Nephron (organoid): ENCODE data around the gene RHEB.
A peak's percentile ranks its signal among the peaks of the same experiment; 100 is the strongest.

Source experiments
- H3K27ac Mint-ChIP-seq, 3 experiments: 2 replicates each; pipeline ENCODE4 v1.8.0; 2020; ENCODE audit warnings: mixed read lengths in 3 of 3, mild to moderate bottlenecking in 2 of 3, moderate library complexity in 1 of 3
- H3K27me3 Mint-ChIP-seq: 2 replicates; pipeline ENCODE4 v1.8.0; 2021; ENCODE audit warnings: low read depth, mild to moderate bottlenecking, moderate library complexity, mixed read lengths
- H3K36me3 Mint-ChIP-seq: 2 replicates; pipeline ENCODE4 v1.8.0; 2020; ENCODE audit warnings: low read depth, mixed read lengths
- H3K4me1 Mint-ChIP-seq: 2 replicates; pipeline ENCODE4 v1.8.0; 2020; ENCODE audit warnings: mixed read lengths
- H3K4me3 Mint-ChIP-seq, 3 experiments: 2 replicates each; pipeline ENCODE4 v1.8.0; 2020; ENCODE audit warnings: mild to moderate bottlenecking in 3 of 3, mixed read lengths in 3 of 3, moderate library complexity in 2 of 3
- H3K9me3 Mint-ChIP-seq: 2 replicates; pipeline ENCODE4 v1.8.0; 2020; ENCODE audit warnings: mixed read lengths
- TF ChIP-seq, protein P1 (sequence below), 3 experiments: fragments of 200-600 bp; sonication (generic); IDR thresholded peaks; one replicate each; pipeline ENCODE4 v1.5.0; 2021; ENCODE audit warnings: antibody characterized with exemption in 3 of 3; ENCODE audit not compliant: unreplicated experiment in 3 of 3

The RHEB gene

DNA sequence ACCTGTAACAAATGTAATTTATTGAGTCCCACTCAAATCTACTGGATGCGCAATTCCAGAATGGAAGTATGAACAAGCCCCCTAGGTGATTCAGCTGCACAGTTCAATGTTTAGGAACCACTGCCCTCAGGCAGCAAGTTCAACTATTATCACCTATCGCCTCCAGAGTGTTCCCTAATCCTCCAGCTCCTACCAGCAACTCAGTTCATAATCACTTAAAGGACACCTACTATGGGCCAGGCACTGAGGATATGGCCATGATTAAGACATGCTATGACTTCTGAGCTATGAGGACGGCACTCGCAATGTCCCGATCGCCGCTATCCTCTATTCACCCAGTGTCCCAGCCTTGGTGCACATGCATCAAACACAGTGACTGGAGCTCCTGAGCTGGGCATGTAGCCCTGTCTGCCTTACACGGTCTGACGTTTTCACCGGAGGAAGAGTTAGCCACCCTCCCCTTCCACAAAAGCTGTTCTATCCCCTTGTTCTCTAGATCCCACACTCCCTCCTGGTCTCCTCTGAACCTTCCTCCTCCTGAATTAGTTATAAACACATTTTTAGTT lies 22.3 kb downstream of the RHEB start:
- Mint-ChIP-seq H3K9me3 (no peaks in the 10 kb centered on the region), H3K27me3 (no peaks in the 10 kb centered on the region), H3K4me1 (peaks cover 60% of the 10 kb centered on the region), H3K4me3 (no peak overlapping the region), H3K36me3 (peaks cover 14% of the 10 kb centered on the region), H3K27ac (peak overlapping the region in 2 of 3 experiments; percentile 35 to 43)
- TF ChIP-seq, protein P1, sequence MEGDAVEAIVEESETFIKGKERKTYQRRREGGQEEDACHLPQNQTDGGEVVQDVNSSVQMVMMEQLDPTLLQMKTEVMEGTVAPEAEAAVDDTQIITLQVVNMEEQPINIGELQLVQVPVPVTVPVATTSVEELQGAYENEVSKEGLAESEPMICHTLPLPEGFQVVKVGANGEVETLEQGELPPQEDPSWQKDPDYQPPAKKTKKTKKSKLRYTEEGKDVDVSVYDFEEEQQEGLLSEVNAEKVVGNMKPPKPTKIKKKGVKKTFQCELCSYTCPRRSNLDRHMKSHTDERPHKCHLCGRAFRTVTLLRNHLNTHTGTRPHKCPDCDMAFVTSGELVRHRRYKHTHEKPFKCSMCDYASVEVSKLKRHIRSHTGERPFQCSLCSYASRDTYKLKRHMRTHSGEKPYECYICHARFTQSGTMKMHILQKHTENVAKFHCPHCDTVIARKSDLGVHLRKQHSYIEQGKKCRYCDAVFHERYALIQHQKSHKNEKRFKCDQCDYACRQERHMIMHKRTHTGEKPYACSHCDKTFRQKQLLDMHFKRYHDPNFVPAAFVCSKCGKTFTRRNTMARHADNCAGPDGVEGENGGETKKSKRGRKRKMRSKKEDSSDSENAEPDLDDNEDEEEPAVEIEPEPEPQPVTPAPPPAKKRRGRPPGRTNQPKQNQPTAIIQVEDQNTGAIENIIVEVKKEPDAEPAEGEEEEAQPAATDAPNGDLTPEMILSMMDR (IDR thresholded peaks at IDR 0.05; ENCODE audit: unreplicated experiment in 3 of 3) = no peak

DNA sequence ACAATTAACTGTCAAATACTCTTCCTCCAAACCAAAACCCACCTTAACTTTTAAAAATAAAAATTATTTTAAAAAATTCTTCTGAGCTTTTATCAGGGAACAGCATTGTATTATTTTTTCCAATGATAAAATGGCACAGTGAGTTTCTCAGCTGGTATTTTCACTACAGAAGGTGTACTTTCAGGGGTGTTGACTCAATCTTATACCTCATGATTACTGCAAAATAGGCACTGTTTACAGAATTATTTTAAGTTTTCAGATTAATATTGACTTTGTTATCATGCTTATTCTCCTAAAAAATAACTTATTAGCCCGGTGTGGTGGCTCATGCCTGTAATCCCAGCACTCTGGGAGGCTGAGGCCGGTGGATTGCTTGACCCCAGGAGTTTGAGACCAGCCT lies 24.3 kb downstream of the RHEB start:
- H3K9me3 Mint-ChIP-seq = no peaks in the 10 kb centered on the region
- peaks cover 17% of the 10 kb centered on the region for H3K36me3 Mint-ChIP-seq
- no peak overlapping the region for H3K4me3 Mint-ChIP-seq
- no peaks in the 10 kb centered on the region for H3K27me3 Mint-ChIP-seq
- peak overlapping the region in 1 of 3 experiments; percentile 68 for H3K27ac Mint-ChIP-seq
- H3K4me1 Mint-ChIP-seq = peaks cover 63% of the 10 kb centered on the region
- TF ChIP-seq, protein P1 (IDR thresholded peaks at IDR 0.05; ENCODE audit: unreplicated experiment in 3 of 3) = no peak

DNA sequence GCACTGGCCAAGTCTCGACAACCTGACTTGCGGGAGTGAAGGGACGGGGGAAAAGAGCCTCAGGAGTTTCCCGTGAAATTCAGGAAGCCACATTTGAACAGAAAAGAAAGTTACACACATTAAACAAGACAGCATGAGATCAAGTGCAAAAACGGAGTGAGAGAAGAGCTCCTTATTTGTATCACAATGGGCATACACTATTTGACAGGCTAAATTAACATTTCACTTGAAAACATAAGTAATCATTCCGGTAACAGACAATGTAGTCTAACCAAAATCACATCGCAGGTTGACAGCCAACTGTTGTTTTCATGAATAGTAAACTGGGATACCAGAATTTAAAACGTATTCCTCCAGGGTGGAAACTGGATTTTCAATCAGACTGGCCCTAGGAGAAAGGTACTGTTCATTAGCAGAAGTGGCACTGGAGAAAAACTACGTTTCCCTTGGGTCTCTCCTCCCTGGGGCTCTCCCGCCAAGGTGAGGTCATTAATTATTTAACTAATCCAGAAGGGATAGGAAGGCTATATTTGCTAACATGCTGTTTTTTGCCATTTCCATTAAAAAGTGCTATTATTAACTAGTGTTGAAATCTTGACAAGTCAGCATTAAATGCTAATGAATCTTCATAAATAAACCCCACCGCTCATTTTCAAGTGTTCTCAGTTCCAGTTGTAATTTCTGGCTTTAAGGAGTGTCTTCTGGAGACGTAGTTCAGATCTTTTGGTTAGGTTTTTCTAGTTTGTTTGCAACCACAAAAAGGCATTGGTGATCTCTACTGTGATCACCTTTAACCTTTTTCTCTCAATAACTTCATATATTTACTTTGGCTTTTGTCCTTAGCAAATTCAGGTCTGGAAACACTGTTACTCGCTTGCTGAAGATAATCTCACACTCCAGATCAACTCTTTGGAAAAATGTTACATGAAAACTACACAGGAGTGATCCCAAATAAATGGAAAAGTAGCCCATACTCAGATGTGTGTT lies 25.1 kb downstream of the RHEB start:
- Mint-ChIP-seq H3K27ac (peak overlapping the region; percentile 20 to 60 (median 53)), H3K9me3 (no peaks in the 10 kb centered on the region), H3K4me1 (peaks cover 62% of the 10 kb centered on the region), H3K36me3 (peaks cover 20% of the 10 kb centered on the region), H3K4me3 (peak overlapping the region in 1 of 3 experiments; percentile 9), H3K27me3 (no peaks in the 10 kb centered on the region)
- TF ChIP-seq, protein P1 (IDR thresholded peaks at IDR 0.05; ENCODE audit: unreplicated experiment in 3 of 3) = no peak

DNA sequence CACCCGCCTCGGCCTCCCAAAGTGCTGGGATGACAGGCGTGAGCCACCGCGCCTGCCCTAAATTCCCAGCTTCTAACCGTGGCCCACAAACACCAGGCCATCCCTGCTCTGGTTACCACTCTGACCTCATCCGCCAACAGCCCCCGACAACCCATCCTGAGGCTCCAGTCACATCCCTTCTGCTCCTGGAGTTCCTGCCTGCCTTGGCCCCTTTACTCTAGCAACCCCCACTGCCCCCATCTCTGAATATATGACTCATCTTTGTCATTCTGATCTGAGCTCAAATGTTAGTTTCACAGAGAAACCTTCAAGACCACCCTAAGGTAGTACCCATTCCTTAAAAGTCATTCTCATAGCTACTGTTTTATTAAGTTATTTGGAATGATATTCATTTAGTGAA lies 26.6 kb downstream of the RHEB start:
- Mint-ChIP-seq H3K27ac (peak overlapping the region; percentile 53 to 85 (median 75)), H3K36me3 (peaks cover 31% of the 10 kb centered on the region), H3K9me3 (no peaks in the 10 kb centered on the region), H3K4me1 (peaks cover 49% of the 10 kb centered on the region), H3K4me3 (no peak overlapping the region), H3K27me3 (no peaks in the 10 kb centered on the region)
- TF ChIP-seq, protein P1 (IDR thresholded peaks at IDR 0.05; ENCODE audit: unreplicated experiment in 3 of 3) = no peak

DNA sequence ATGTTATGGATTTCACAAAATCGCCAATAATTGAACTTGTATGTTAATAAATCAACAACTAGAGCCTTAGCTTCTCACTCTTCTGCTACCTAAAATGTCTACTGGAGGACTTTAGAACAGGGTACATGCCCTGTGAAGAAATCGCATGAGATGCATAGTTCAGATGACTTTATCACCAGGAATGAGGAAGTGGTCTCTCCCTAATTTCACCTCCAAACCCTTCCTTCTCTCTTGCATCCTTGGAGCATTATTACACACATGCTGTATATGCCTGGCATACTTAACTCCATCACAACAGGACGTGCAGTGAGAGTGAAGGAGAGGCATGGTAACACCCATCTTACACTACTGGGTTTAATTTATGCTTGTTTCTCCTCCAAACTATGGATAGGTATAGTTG lies 27.8 kb downstream of the RHEB start:
- H3K27ac Mint-ChIP-seq = peak overlapping the region in 1 of 3 experiments; percentile 67
- H3K27me3 Mint-ChIP-seq = no peaks in the 10 kb centered on the region
- peaks cover 35% of the 10 kb centered on the region for H3K36me3 Mint-ChIP-seq
- TF ChIP-seq, protein P1 (IDR thresholded peaks at IDR 0.05; ENCODE audit: unreplicated experiment in 3 of 3) = no peak
- H3K4me1 Mint-ChIP-seq = peaks cover 37% of the 10 kb centered on the region
- no peak overlapping the region for H3K4me3 Mint-ChIP-seq
- no peaks in the 10 kb centered on the region for H3K9me3 Mint-ChIP-seq
